SU-DHL-6 (cell line): ENCODE measurements around the gene PLXNB1.
A peak's percentile ranks its signal among the peaks of the same experiment; 100 is the strongest.

ENCODE experiments used
- H2AFZ ChIP-seq: fragments of 200-600 bp; sonication (generic); 2 replicates; pipeline ENCODE4 v1.6.1; 2014; ENCODE audit warnings: low read depth, mild to moderate bottlenecking, moderate library complexity, mixed read lengths, antibody characterized with exemption, low read length; ENCODE audit not compliant: severe bottlenecking
- H3F3A ChIP-seq: fragments of 200-600 bp; shearing (Covaris generic); 2 replicates; pipeline ENCODE4 v1.6.0; 2016; ENCODE audit warnings: antibody characterized with exemption, mild to moderate bottlenecking; ENCODE audit not compliant: insufficient read depth
- H3K27ac ChIP-seq: fragments of 200-600 bp; sonication (generic); 2 replicates; pipeline ENCODE4 v1.5.1; 2016; ENCODE audit warnings: low read depth, mild to moderate bottlenecking, low read length, moderate library complexity, mixed read lengths
- H3K27me3 ChIP-seq: fragments of 200-600 bp; sonication (generic), shearing (Covaris generic); 2 replicates; pipeline ENCODE4 v1.6.0; 2014; ENCODE audit warnings: mild to moderate bottlenecking, low read length
- H3K36me3 ChIP-seq: fragments of 200-600 bp; sonication (generic); 2 replicates; pipeline ENCODE4 v1.6.1; 2014; ENCODE audit warnings: mild to moderate bottlenecking, low read length, mixed read lengths
- H3K4me2 ChIP-seq: fragments of 300-600, 200-600 bp; shearing (Covaris generic), sonication (generic); 2 replicates; pipeline ENCODE4 v1.6.0; 2014; ENCODE audit warnings: low read length, low read depth, mild to moderate bottlenecking; ENCODE audit not compliant: poor library complexity, severe bottlenecking
- H3K4me3 ChIP-seq: fragments of 200-600 bp; sonication (generic); 2 replicates; pipeline ENCODE4 v1.5.1; 2014; ENCODE audit warnings: antibody characterized with exemption, low read length, mild to moderate bottlenecking, mixed read lengths; ENCODE audit not compliant: insufficient read depth, poor library complexity, severe bottlenecking
- H3K79me2 ChIP-seq: fragments of 200-600 bp; sonication (generic); 2 replicates; pipeline ENCODE4 v1.6.1; 2014; ENCODE audit warnings: mild to moderate bottlenecking, low read length, moderate library complexity; ENCODE audit not compliant: insufficient read depth
- H3K9ac ChIP-seq: fragments of 200-600 bp; sonication (generic); 2 replicates; pipeline ENCODE4 v1.7.0; 2014; ENCODE audit warnings: mild to moderate bottlenecking, low read length
- H3K9me2 ChIP-seq: fragments of 200-600 bp; sonication (generic); replicated peaks from 2 replicates; pipeline ENCODE4 v1.6.1; 2014; ENCODE audit warnings: low read length; ENCODE audit not compliant: insufficient read depth
- H3K9me3 ChIP-seq: fragments of 200-600 bp; sonication (generic); 2 replicates; pipeline ENCODE4 v1.6.1; 2014; ENCODE audit warnings: low read length, mixed read lengths; ENCODE audit not compliant: insufficient read depth
- H4K20me1 ChIP-seq: fragments of 200-600 bp; sonication (generic); 2 replicates; pipeline ENCODE4 v1.6.1; 2014; ENCODE audit warnings: low read depth, mild to moderate bottlenecking, antibody characterized with exemption, low read length, moderate library complexity, mixed read lengths
- CTCF ChIP-seq: fragments of 200-600 bp; sonication (generic); IDR thresholded peaks from one replicate; pipeline ENCODE4 v1.5.1; 2017; ENCODE audit warnings: antibody characterized with exemption, mild to moderate bottlenecking, low read length, moderate library complexity; ENCODE audit not compliant: insufficient read depth, poor library complexity, severe bottlenecking
- EZH2phosphoT487 ChIP-seq: fragments of 200-600 bp; sonication (generic), shearing (Covaris generic); conservative IDR thresholded peaks from 2 replicates; pipeline ENCODE4 v1.6.1; 2018; ENCODE audit warnings: mild to moderate bottlenecking, antibody characterized with exemption, low read length, moderate library complexity, mixed read lengths

Gene PLXNB1

GRCh38 chr3:48472673-48472922 is 42.7 kb upstream of the PLXNB1 start:
- H3F3A ChIP-seq = peaks cover 17% of the 10 kb centered on the region
- peak overlapping the region; percentile 68 for H3K4me2 ChIP-seq
- no peaks in the 10 kb centered on the region for H3K9me2 ChIP-seq
- H3K79me2 ChIP-seq = peaks cover 9% of the 10 kb centered on the region; the same call in 1 of the 2 replicates
- H3K9ac ChIP-seq = peak overlapping the region; percentile 71
- H3K4me3 ChIP-seq = peak overlapping the region; percentile 70
- H4K20me1 ChIP-seq = no peaks in the 10 kb centered on the region
- H3K9me3 ChIP-seq = no peaks in the 10 kb centered on the region
- no peaks in the 10 kb centered on the region for H3K36me3 ChIP-seq
- H3K27me3 ChIP-seq = no peaks in the 10 kb centered on the region
- H2AFZ ChIP-seq = peak overlapping the region; percentile 72
- TF ChIP-seq EZH2phosphoT487 (no peak), CTCF (no peak)
- H3K27ac ChIP-seq = peak overlapping the region; percentile 81

GRCh38 chr3:48470286-48470685 is 40.4 kb upstream of the PLXNB1 start:
- no peaks in the 10 kb centered on the region for H3K36me3 ChIP-seq

GRCh38 chr3:48469046-48469915 is 39.4 kb upstream of the PLXNB1 start:
- no peaks in the 10 kb centered on the region for H3K9me2 ChIP-seq
- H3K9ac ChIP-seq = peak overlapping the region; percentile 36; the same call in 1 of the 2 replicates
- H4K20me1 ChIP-seq = no peaks in the 10 kb centered on the region
- peak overlapping the region; percentile 61 for H3K27ac ChIP-seq
- H3K36me3 ChIP-seq = no peaks in the 10 kb centered on the region
- no peak overlapping the region for H2AFZ ChIP-seq
- H3K4me2 ChIP-seq = peak overlapping the region; percentile 28
- H3K79me2 ChIP-seq = peaks cover 22% of the 10 kb centered on the region; the same call in 1 of the 2 replicates
- H3F3A ChIP-seq = peaks cover 23% of the 10 kb centered on the region
- no peak overlapping the region for H3K4me3 ChIP-seq
- TF ChIP-seq CTCF = no peak
- TF ChIP-seq EZH2phosphoT487 = no peak
- H3K9me3 ChIP-seq = no peaks in the 10 kb centered on the region
- no peaks in the 10 kb centered on the region for H3K27me3 ChIP-seq

More at GRCh38 chr3:48470286-48470685, 40.4 kb upstream of the PLXNB1 start:
- Histone ChIP-seq H3K27me3 (no peaks in the 10 kb centered on the region), H3K79me2 (peaks cover 22% of the 10 kb centered on the region; the same call in 1 of the 2 replicates), H3K4me3 (no peak overlapping the region), H3K9me3 (no peaks in the 10 kb centered on the region), H3K4me2 (peak overlapping the region; percentile 28), H3K9ac (peak overlapping the region; percentile 36; the same call in 1 of the 2 replicates), H4K20me1 (no peaks in the 10 kb centered on the region), H3K27ac (peak overlapping the region; percentile 61), H2AFZ (no peak overlapping the region), H3F3A (peaks cover 19% of the 10 kb centered on the region), H3K9me2 (no peaks in the 10 kb centered on the region)
- TF ChIP-seq EZH2phosphoT487 = no peak

GRCh38 chr3:48468329-48468731 is 38.4 kb upstream of the PLXNB1 start:
- Histone ChIP-seq H3F3A (peaks cover 17% of the 10 kb centered on the region), H3K4me3 (no peak overlapping the region), H3K9me3 (no peaks in the 10 kb centered on the region), H3K9ac (no peak overlapping the region; the same call in 1 of the 2 replicates), H3K36me3 (no peaks in the 10 kb centered on the region), H2AFZ (no peak overlapping the region), H3K27ac (no peak overlapping the region), H3K79me2 (peaks cover 22% of the 10 kb centered on the region; the same call in 1 of the 2 replicates), H3K9me2 (no peaks in the 10 kb centered on the region), H3K4me2 (peak overlapping the region; percentile 90), H4K20me1 (no peaks in the 10 kb centered on the region), H3K27me3 (no peaks in the 10 kb centered on the region)
- no peak for TF ChIP-seq EZH2phosphoT487
- no peak for TF ChIP-seq CTCF
